NCI-H446 (cell line): ENCODE measurements around the gene RAB11FIP4.

Experiments used
- DNase-seq, 2 experiments: peaks; one replicate each; lab custom pipeline; 2025; lab: John Stamatoyannopoulos, UW

Gene RAB11FIP4

GRCh38 chr17:31487063-31487647 lies 95.7 kb downstream of the RAB11FIP4 start:
- no peak for DNase-seq

GRCh38 chr17:31487648-31488263 lies 96.3 kb downstream of the RAB11FIP4 start:
- DNase-seq = peak in 1 of 2 experiments; percentile 70

GRCh38 chr17:31488264-31488981 lies 96.9 kb downstream of the RAB11FIP4 start:
- DNase-seq = no peak

- no peak for DNase-seq
Measured at GRCh38 chr17:31488982-31489294, 97.5 kb downstream of the RAB11FIP4 start.

GRCh38 chr17:31489295-31490018 lies 98.0 kb downstream of the RAB11FIP4 start:
- DNase-seq = no peak

GRCh38 chr17:31490019-31490650 lies 98.7 kb downstream of the RAB11FIP4 start:
- no peak for DNase-seq

- DNase-seq = no peak
Measured at GRCh38 chr17:31490671-31491375, 99.3 kb downstream of the RAB11FIP4 start.

- no peak for DNase-seq
Measured at GRCh38 chr17:31491376-31492131, 100.1 kb downstream of the RAB11FIP4 start.

GRCh38 chr17:31492206-31492605 lies 100.7 kb downstream of the RAB11FIP4 start:
- no peak for DNase-seq

GRCh38 chr17:31492880-31493655 lies 101.6 kb downstream of the RAB11FIP4 start:
- no peak for DNase-seq

- DNase-seq = no peak
Measured at GRCh38 chr17:31493656-31494155, 102.2 kb downstream of the RAB11FIP4 start.

GRCh38 chr17:31494259-31495021 lies 103.0 kb downstream of the RAB11FIP4 start:
- DNase-seq = no peak

GRCh38 chr17:31495022-31495885 lies 103.8 kb downstream of the RAB11FIP4 start:
- peak in 1 of 2 experiments; percentile 58 for DNase-seq

- DNase-seq = no peak
Measured at GRCh38 chr17:31496097-31496496, 104.6 kb downstream of the RAB11FIP4 start.

GRCh38 chr17:31496601-31497000 lies 105.1 kb downstream of the RAB11FIP4 start:
- DNase-seq = no peak

GRCh38 chr17:31497431-31497830 lies 106.0 kb downstream of the RAB11FIP4 start:
- no peak for DNase-seq

GRCh38 chr17:31497994-31498826 lies 106.7 kb downstream of the RAB11FIP4 start:
- DNase-seq = no peak
